OCI-LY3 (cell line): ENCODE measurements around the gene BHLHA15.

ENCODE experiments used
- H2AFZ ChIP-seq: fragments of 200-600, 300-600 bp; shearing (Covaris generic); 2 replicates; pipeline ENCODE4 v1.6.0; 2014; ENCODE audit warnings: antibody characterized with exemption, low read depth, low read length
- H3K27ac ChIP-seq: fragments of 200-600, 300-600 bp; sonication (generic); 2 replicates; pipeline ENCODE4 v1.5.1; 2014; ENCODE audit warnings: mild to moderate bottlenecking, low read length, moderate library complexity, mixed read lengths
- H3K27me3 ChIP-seq: fragments of 200-600, 300-600 bp; sonication (generic); 2 replicates; pipeline ENCODE4 v1.6.1; 2014; ENCODE audit warnings: low read depth, low read length, mixed read lengths
- H3K36me3 ChIP-seq: fragments of 200-600, 300-600 bp; sonication (generic); replicated peaks from 2 replicates; pipeline ENCODE3; 2014; ENCODE audit warnings: low read depth, low read length, mixed read lengths
- H3K4me1 ChIP-seq: fragments of 300-600, 200-600 bp; sonication (generic); 2 replicates; pipeline ENCODE4 v1.6.1; 2014; ENCODE audit warnings: low read length, mixed read lengths
- H3K4me2 ChIP-seq: fragments of 200-600, 300-600 bp; sonication (generic); 2 replicates; pipeline ENCODE4 v1.6.1; 2014; ENCODE audit warnings: low read length, mixed read lengths
- H3K4me3 ChIP-seq: fragments of 300-600, 200-600 bp; sonication (generic); 2 replicates; pipeline ENCODE4 v1.5.1; 2014; ENCODE audit warnings: antibody characterized with exemption, mild to moderate bottlenecking, low read length, moderate library complexity
- H3K79me2 ChIP-seq: fragments of 300-600, 200-600 bp; shearing (Covaris generic); 2 replicates; pipeline ENCODE4 v1.6.1; 2014; ENCODE audit warnings: mild to moderate bottlenecking, low read length, mixed read lengths
- H3K9ac ChIP-seq: fragments of 300-600, 200-600 bp; shearing (Covaris generic); 2 replicates; pipeline ENCODE4 v1.6.0; 2014; ENCODE audit warnings: mild to moderate bottlenecking, low read length, moderate library complexity
- H3K9me3 ChIP-seq: fragments of 200-600, 300-600 bp; shearing (Covaris generic); 2 replicates; pipeline ENCODE4 v1.6.1; 2014; ENCODE audit warnings: low read length, mixed read lengths; ENCODE audit not compliant: insufficient read depth
- H4K20me1 ChIP-seq: fragments of 200-600, 300-600 bp; sonication (generic); 2 replicates; pipeline ENCODE4 v1.6.1; 2016; ENCODE audit warnings: low read length, mixed read lengths; ENCODE audit not compliant: insufficient read depth
- EZH2phosphoT487 ChIP-seq: fragments of 200-600 bp; shearing (Covaris generic); IDR thresholded peaks from 2 replicates; pipeline ENCODE4 v1.6.1; 2018; ENCODE audit warnings: antibody characterized with exemption, mixed run types, low read depth
- TF ChIP-seq, protein P1 (sequence below): fragments of 200-600, 300-600 bp; sonication (generic); IDR thresholded peaks from 2 replicates; pipeline ENCODE4 v1.5.1; 2014; ENCODE audit warnings: antibody characterized with exemption, low read length, low read depth

BHLHA15 gene

DNA sequence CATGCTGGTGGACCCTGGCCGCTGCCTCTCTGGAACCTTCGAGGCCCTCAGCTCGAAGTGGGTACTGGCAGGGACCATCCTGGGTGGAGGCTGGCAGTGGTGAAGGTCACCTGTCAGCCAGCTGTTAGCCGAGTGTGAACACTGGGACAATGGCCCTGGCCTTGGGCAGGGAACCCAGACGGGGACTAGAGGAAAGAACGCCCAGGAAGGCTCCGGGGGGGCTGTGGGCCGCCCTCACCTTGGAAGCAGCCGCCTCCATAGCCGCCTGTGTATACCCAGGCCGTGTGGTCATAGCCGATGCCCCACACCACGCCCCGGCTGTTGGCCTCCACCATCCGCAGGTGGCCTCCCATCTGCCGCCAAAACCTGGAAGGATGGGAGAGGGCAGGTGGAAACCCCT is 17.6 kb downstream of the BHLHA15 start:
- Histone ChIP-seq H2AFZ (no peak overlapping the region), H3K4me2 (no peak overlapping the region), H3K9ac (no peak overlapping the region), H3K4me1 (no peaks in the 10 kb centered on the region), H4K20me1 (no peaks in the 10 kb centered on the region), H3K27ac (no peak overlapping the region), H3K4me3 (no peak overlapping the region), H3K27me3 (no peaks in the 10 kb centered on the region), H3K9me3 (no peaks in the 10 kb centered on the region), H3K36me3 (no peaks in the 10 kb centered on the region), H3K79me2 (no peaks in the 10 kb centered on the region)
- TF ChIP-seq, protein P1, sequence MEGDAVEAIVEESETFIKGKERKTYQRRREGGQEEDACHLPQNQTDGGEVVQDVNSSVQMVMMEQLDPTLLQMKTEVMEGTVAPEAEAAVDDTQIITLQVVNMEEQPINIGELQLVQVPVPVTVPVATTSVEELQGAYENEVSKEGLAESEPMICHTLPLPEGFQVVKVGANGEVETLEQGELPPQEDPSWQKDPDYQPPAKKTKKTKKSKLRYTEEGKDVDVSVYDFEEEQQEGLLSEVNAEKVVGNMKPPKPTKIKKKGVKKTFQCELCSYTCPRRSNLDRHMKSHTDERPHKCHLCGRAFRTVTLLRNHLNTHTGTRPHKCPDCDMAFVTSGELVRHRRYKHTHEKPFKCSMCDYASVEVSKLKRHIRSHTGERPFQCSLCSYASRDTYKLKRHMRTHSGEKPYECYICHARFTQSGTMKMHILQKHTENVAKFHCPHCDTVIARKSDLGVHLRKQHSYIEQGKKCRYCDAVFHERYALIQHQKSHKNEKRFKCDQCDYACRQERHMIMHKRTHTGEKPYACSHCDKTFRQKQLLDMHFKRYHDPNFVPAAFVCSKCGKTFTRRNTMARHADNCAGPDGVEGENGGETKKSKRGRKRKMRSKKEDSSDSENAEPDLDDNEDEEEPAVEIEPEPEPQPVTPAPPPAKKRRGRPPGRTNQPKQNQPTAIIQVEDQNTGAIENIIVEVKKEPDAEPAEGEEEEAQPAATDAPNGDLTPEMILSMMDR = no peak
- TF ChIP-seq EZH2phosphoT487 = no peak

DNA sequence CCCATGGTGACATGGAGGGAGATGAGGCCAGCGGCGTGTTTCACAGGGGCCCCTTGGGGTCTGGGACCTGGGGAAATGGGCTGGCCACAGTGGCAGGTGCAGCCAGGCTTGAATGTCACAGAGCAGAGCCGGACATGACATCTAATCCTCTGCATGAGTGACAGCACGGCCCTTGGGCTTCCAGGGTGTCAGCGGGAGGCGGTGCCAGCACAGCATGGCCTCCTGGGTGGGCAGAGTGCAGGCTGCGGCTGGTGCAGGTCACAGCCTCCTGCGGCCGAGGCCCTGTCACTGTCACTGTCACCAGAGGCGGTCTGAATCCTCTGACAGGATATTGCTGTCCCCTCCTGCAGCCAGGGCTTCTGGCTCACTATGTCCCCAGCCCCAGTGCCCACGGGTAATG is 18.2 kb downstream of the BHLHA15 start:
- Histone ChIP-seq H3K9ac (no peak overlapping the region), H3K9me3 (no peaks in the 10 kb centered on the region), H3K4me1 (no peaks in the 10 kb centered on the region), H3K36me3 (no peaks in the 10 kb centered on the region), H4K20me1 (no peaks in the 10 kb centered on the region), H3K27me3 (no peaks in the 10 kb centered on the region), H3K4me3 (no peak overlapping the region), H3K27ac (no peak overlapping the region), H2AFZ (no peak overlapping the region), H3K79me2 (no peaks in the 10 kb centered on the region), H3K4me2 (no peak overlapping the region)
- no peak for TF ChIP-seq EZH2phosphoT487
- TF ChIP-seq, protein P1 = no peak

DNA sequence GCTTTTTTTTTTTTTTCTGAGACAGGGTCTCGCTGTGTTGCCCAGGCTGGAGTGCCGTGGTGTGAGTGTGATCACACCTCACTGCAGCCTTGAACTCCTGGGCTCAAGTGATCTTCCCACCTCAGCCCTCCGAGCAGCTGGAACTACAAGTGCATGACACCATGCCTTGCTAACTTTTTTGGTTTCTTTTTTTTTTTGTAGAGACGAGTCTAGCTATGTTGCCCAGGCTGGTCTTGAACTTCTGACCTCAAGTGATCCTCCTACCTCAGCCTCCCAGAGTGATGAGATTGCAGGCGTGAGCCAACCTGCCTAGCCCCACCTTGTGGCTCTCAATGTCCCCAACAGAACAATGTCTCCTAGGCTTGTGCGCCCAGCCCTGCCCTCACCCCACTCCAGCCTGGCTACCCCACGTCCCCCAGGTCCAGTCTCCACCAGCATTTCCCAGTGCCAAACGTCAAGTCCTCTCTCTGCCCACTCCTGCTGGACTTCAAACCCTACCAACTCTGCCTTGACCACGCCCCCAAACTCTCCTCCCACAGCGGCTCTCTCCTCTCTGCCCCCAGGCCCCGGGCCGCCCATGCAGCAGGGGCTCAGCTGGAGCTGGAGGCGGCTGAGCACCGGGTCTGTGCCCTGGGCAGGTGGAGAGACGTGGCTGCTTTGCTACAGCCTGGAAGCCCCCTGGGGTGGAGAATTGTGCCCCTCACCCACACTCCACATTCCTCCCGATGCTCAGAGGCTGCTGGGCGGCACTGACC is 18.9 kb downstream of the BHLHA15 start:
- Histone ChIP-seq H3K9me3 (no peaks in the 10 kb centered on the region), H3K27ac (no peak overlapping the region), H2AFZ (no peak overlapping the region), H3K36me3 (no peaks in the 10 kb centered on the region), H3K9ac (no peak overlapping the region), H4K20me1 (no peaks in the 10 kb centered on the region), H3K4me1 (no peaks in the 10 kb centered on the region), H3K79me2 (no peaks in the 10 kb centered on the region), H3K4me3 (no peak overlapping the region), H3K4me2 (no peak overlapping the region), H3K27me3 (no peaks in the 10 kb centered on the region)
- TF ChIP-seq EZH2phosphoT487 = no peak
- TF ChIP-seq, protein P1 = no peak

- H3K79me2 ChIP-seq = no peaks in the 10 kb centered on the region
- H3K4me3 ChIP-seq = no peak overlapping the region
- no peaks in the 10 kb centered on the region for H3K36me3 ChIP-seq
- TF ChIP-seq, protein P1 = no peak
- TF ChIP-seq EZH2phosphoT487 = no peak
- H3K9ac ChIP-seq = no peak overlapping the region
- H3K9me3 ChIP-seq = no peaks in the 10 kb centered on the region
- no peak overlapping the region for H2AFZ ChIP-seq
- H4K20me1 ChIP-seq = no peaks in the 10 kb centered on the region
- H3K27ac ChIP-seq = no peak overlapping the region
- H3K4me1 ChIP-seq = no peaks in the 10 kb centered on the region
- H3K27me3 ChIP-seq = no peaks in the 10 kb centered on the region
- no peak overlapping the region for H3K4me2 ChIP-seq
Measured at GRCh38 chr7:98230746-98231471, 19.7 kb downstream of the BHLHA15 start.
